ENCODE measurements around the gene SEC11C.

DNA sequence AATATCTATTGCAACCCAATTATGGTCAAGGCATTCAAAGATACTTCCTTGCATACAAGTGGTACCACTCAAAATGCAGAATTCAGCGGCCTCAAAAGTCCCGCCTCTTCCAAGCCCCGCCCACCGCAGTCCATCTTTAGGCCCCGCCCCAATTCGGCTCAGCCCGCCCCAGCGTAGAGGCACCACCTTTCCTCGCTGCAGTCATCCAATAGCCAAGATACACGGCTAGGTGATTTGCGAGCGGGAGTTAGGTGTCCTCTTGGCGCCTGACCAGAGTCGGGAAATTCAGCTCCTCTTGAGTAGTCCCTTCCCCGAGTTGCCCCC lies 431 bp upstream of the SEC11C start:
- no peak for TF ChIP-seq GTF2I (CRISPR knock-in tag; conservative IDR thresholded peaks at IDR 0.05)
- TF ChIP-seq, protein P1, sequence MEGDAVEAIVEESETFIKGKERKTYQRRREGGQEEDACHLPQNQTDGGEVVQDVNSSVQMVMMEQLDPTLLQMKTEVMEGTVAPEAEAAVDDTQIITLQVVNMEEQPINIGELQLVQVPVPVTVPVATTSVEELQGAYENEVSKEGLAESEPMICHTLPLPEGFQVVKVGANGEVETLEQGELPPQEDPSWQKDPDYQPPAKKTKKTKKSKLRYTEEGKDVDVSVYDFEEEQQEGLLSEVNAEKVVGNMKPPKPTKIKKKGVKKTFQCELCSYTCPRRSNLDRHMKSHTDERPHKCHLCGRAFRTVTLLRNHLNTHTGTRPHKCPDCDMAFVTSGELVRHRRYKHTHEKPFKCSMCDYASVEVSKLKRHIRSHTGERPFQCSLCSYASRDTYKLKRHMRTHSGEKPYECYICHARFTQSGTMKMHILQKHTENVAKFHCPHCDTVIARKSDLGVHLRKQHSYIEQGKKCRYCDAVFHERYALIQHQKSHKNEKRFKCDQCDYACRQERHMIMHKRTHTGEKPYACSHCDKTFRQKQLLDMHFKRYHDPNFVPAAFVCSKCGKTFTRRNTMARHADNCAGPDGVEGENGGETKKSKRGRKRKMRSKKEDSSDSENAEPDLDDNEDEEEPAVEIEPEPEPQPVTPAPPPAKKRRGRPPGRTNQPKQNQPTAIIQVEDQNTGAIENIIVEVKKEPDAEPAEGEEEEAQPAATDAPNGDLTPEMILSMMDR (IDR thresholded peaks at IDR 0.05), result no peak

All from WTC11 (cell line).